Dedifferentiated amniotic fluid mesenchymal stem cell (primary cell): ENCODE data around the gene C1orf174.
A peak's percentile ranks its signal among the peaks of the same experiment; 100 is the strongest.

Experiments used
- DNase-seq: peaks from one replicate; pipeline ENCODE4 v3.0.0-alpha.2; 2016; ENCODE audit errors: extremely low spot score

The C1orf174 gene

GRCh38 chr1:3910049-3910731, 10.1 kb upstream of the C1orf174 start:
- no peak for DNase-seq

- DNase-seq = no peak
Measured at GRCh38 chr1:3909615-3910014, 9.5 kb upstream of the C1orf174 start.

DNA sequence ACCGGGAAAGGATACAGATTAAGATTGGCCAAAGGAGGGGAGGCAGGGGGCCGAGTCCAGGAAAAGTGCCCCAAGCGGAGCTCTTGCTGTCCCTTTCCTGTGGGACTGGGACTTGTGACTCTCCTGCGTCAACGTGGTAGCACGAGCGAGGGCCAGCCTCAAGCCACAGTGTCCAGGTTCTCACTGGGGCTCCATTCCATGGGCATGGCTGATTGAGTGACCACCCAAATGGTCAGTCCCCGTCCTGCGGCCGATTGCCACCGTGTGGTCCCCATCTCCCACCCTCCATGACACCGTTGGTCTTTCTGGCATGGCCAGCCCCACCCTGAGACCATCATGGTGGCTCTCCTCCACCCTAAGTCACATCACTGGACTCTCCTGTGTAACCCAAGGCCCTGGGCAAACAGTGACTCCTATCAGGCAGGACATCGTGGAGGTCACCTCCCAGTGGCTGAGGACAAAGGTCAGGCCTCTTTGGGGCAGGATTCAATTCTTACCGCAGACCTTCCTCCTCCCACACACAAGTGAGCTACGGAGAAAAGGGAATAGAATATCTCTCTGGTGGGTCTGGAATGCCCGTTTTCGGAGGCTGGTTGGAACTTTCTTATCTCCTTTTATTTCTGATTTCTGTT, 8.9 kb upstream of the C1orf174 start:
- DNase-seq = no peak

- no peak for DNase-seq
Measured at GRCh38 chr1:3907621-3908165, 7.6 kb upstream of the C1orf174 start.

GRCh38 chr1:3907031-3907534, 7.0 kb upstream of the C1orf174 start:
- DNase-seq = no peak

- no peak for DNase-seq
Measured at GRCh38 chr1:3906672-3907020, 6.6 kb upstream of the C1orf174 start.

DNA sequence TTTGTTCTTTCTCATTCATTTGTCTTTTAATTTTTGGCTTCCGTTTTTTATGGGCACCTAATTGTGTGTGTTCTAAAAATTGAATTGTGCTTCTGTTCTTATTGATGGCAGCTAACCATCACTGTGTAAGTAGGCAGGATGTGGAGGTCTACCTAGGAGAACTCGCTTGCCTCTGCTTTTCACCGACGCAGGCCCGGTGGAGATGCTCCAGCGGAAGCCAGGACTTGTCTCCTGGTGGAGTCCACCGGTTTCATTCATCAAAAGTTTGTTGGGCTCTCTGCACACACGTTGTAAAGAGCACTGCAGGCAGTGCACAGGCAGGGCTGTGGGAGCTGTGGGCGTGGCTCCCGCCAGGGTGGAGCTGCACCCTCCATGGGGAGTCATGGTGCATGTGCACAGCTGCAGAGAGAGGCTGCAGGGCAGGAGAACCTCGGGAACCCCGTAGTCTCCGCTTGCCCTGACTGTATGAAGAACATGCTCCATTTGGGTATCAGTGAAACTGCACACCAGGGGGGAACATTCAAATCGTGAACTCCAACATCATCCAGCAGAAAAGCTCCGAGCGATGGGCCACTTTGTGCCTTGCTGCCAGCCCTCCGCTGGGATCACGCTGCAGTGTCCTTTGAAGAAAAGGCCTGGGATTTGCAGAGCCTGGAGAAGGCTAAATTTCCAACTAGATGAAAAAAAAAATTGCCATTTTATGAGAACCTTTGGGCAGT, 6.0 kb upstream of the C1orf174 start:
- DNase-seq = no peak

- DNase-seq = no peak
Measured at GRCh38 chr1:3905266-3905952, 5.3 kb upstream of the C1orf174 start.

DNA sequence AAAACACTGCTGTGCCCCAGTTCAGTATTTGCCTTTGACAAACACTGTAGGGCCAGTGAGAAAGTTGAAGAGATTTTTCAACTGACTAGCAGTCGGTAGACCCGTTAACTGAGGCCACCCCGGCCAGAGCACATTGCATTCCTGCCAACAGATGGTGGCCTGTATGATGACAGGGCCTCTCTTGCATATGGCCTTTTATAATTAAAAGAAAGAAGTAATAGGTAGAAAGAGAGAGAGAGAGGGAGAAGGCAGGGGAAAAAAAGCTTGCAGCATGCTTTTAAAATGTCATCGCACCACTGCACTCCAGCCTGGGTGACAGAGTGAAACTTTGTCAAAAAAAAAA, 4.7 kb upstream of the C1orf174 start:
- no peak for DNase-seq

GRCh38 chr1:3904006-3904842, 4.2 kb upstream of the C1orf174 start:
- no peak for DNase-seq

DNA sequence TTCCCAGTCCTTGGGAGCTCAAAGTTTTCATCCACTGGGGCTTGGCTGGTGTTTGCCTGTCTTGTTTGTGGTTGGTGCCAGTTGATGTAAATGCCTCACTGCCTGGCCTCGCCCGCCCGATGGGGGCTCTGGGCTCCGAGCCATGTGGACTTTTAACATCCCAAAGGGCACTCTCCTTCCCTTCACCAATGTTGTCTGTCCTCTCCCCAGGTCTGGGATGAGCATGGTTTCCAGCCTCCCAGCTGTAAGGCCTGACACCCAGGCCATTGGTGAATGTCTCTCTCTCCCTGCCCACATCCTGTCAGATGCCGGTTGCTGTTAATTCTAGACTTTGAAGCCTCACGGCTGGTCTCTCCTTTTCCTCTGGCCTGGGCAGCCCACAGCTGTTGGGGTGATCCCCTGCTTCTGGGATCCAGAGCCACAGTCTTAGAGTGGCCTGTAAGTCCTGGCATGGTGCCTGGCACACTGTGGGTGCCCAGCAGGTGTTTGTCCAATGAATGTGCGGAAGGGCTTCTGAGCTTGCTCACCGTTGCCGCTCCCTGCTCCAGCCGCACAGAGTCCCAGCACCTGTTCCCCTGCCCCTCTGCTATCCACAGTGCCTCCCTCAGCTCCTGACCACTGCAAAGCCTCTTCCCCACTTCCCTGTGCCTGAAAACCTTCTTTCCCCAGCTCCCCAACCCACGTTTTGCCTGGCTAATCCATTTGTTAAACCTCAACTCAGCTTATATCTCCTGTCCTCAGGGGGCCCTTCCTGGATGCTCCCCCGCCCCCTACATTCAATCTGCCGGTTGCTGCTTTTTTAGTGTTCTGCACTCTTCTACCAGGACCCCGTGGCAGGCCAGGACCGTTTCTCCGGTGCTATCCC, 3.3 kb upstream of the C1orf174 start:
- no peak for DNase-seq

DNA sequence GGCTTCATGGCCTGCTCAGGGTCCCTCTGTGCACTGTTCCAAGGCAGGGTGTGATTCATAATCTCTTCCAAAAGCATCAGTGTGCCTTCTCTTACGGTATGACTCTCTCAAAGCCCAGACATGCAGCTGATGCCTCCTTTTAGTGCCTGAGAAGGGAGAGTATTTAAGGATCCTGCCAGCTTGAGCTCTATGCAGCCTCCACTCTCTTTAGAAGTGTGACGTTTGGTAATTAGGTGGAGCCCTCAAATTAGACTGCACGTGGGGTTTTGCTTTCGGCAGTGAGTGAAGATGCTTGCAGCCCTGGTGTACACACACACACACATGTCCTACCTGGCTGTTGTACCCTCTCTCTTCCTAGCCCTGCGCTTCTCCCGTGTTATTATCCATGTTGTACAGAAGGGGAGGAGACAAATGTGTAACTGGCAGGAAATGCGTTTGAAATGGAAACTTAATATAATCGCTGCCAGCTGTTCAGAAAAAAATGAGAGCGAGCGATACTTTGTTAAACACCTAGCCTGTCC, 2.6 kb upstream of the C1orf174 start:
- no peak for DNase-seq

- no peak for DNase-seq
Measured at GRCh38 chr1:3902111-3902511, 2.0 kb upstream of the C1orf174 start.

- peak; percentile 89 for DNase-seq
Measured at GRCh38 chr1:3900969-3901529, 977 bp upstream of the C1orf174 start.

DNA sequence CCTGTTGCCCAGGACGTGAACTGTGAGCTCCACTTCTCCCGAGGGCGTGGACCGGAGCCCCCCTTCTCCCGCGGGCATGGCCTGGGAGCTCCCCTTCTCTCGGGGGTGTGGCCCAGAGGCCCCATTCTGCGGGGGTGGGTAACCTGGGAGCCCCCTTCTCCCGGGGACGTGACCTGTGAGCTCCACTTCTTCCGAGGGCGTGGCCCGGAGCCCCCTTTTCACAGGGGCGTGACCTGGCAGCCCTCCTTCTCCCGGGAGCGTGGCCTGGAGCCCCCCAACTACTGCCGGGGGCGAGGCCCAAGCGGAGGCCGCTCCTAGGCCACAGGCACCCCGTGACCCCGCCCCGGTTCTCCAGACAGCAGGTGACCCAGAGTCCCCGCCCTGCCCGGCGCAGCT, 320 bp downstream of the C1orf174 start:
- no peak for DNase-seq

GRCh38 chr1:3898994-3899753, 898 bp downstream of the C1orf174 start:
- DNase-seq = no peak

DNA sequence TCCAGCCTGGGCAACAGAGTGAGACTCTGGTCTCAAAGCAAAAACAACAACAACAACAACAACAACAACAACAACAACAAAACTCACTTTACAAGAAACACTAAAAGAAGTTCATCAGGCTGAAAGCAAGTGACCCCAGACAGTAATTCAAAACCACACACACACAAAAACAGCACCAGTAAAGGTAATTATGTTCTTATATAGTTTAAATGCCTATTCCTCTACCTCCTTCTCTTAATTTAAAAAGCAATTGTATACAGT, 1.7 kb downstream of the C1orf174 start:
- no peak for DNase-seq

GRCh38 chr1:3896396-3897000, 3.6 kb downstream of the C1orf174 start:
- DNase-seq = no peak

DNA sequence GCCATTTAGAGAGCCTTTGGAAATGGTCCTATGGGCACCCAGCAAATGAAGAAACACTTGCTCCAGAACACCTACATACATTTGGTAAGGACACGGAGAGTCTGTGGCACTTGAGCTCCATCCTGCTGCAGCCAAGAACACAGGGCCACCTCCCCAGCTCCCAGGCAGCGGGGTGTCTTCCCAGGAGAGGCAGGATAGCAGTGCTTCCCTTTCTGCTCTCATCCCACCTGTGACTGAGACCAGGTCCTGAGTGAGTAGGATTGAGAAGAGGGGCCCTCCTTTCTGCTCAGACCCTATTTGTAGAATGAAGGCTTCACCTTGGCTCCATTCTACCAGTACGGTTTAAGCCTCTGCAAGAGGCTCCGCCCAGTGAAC, 4.1 kb downstream of the C1orf174 start:
- DNase-seq = no peak
